Gastrocnemius medialis (tissue), 4 donors: Measurements from ENCODE around the gene GID8. TPM values are rescaled to one million over a fixed set of nuclear protein-coding genes. Genes with fewer than 3 reads are reported as not detected.

ENCODE experiments used
- ATAC-seq, 2 donors: fragments of 150-250 bp; one replicate each; pipeline ENCODE4 v1.9.1; 2016
- DNase-seq, 2 donors: peaks; one replicate each; pipeline ENCODE4 v3.0.0-alpha.2; 2019
- H3K27ac ChIP-seq, 4 donors: fragments of 200-600 bp; sonication (generic); 1 replicate in 1 of 4; 2 replicates in 3 of 4; pipeline ENCODE4 v1.5.1; 2016 to 2018; ENCODE audit warnings: mild to moderate bottlenecking in 2 of 4, moderate library complexity in 1 of 4
- H3K27me3 ChIP-seq, 3 donors: fragments of 200-600 bp; sonication (generic) in 2 of 3; 1 replicate in 1 of 3; 2 replicates in 2 of 3; pipeline versions ENCODE4 v1.5.1 to v1.6.0; 2016 to 2019; ENCODE audit warnings: mild to moderate bottlenecking in 1 of 3, moderate library complexity in 1 of 3
- H3K36me3 ChIP-seq, 2 donors: fragments of 200-600 bp; sonication (generic) in 1 of 2; one replicate each; pipeline ENCODE4 v1.5.1; 2017 to 2018
- H3K4me1 ChIP-seq, 2 donors: fragments of 200-600 bp; sonication (generic) in 1 of 2; one replicate each; pipeline ENCODE4 v1.5.1; 2016 to 2017; ENCODE audit warnings: mild to moderate bottlenecking in 2 of 2
- H3K4me3 ChIP-seq, 4 donors: fragments of 200-600 bp; sonication (generic) in 3 of 4; 1 replicate in 1 of 4; 2 replicates in 3 of 4; pipeline ENCODE4 v1.5.1; 2016 to 2019; ENCODE audit warnings: mild to moderate bottlenecking in 2 of 4
- H3K9me3 ChIP-seq, 3 donors: fragments of 200-600 bp; sonication (generic) in 2 of 3; 1 replicate in 1 of 3; 2 replicates in 2 of 3; pipeline ENCODE4 v1.5.1; 2016 to 2019
- POLR2A ChIP-seq, 2 donors: fragments of 450-650 bp; IDR thresholded peaks; one replicate each; pipeline ENCODE4 v1.6.1; 2017; ENCODE audit warnings: antibody characterized with exemption in 2 of 2, mild to moderate bottlenecking in 2 of 2, moderate library complexity in 2 of 2
- in situ Hi-C, 4 donors: fragments of 200-750 bp; cut with MboI; loops; one replicate each; pipeline versions ENCODE4 v1.15.0 to v1.8.0; 2017; ENCODE audit warnings: low sequenced_read_pairs in 4 of 4
- intact Hi-C: fragments of 100-400 bp; cut with DNase I; formaldehyde crosslinking; loops from one replicate; pipeline ENCODE4 v1.15.1; 2023; ENCODE audit warnings: low total_unique reads
- total RNA-seq, 4 donors: library from RNA; depleted of rRNA; stranded (reverse); fragments of >200 nt; gene quantifications; one replicate each; pipeline versions ENCODE4 v1.1.0 to v1.2.3, GENCODE V29; 2016
- TF ChIP-seq, protein P1 (sequence below), 5 experiments: fragments of 450-650 bp in 3 of 5; fragments of 200-600 bp in 2 of 5; sonication (generic) in 2 of 5; IDR thresholded peaks in 4 of 5; conservative IDR thresholded peaks in 1 of 5; 1 replicate in 4 of 5; 2 replicates in 1 of 5; pipeline ENCODE4 v1.5.1; 2016 to 2019; ENCODE audit warnings: antibody characterized with exemption in 5 of 5, mild to moderate bottlenecking in 3 of 5, moderate library complexity in 3 of 5

Gene GID8
- total RNA-seq, 4 donors from 2014 or later = 12.8 to 16.2 (median 13.5) TPM

DNA sequence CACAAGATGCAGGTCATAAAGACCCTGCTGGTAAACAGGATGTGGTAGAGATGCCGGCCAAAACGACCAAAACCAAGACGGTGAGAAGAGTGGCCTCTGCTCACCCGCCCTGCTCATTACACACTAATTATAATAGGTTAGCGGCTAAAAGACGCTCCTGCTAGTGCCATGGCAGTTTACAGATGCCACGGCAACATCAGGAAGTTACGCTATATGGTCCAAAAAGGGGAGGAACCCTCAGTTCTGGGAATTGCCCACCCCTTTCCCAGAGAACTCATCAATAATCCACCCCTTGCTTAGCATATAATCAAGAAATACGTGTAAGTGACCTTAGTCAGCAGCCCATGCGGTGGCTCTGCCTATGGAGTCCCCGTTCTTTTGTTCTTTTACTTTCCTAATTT, 51.3 kb downstream of the GID8 start:
- no peak overlapping the region for H3K27ac ChIP-seq
- H3K27me3 ChIP-seq = peaks cover 34 to 55% (median 45%) of the 10 kb centered on the region in 3 donors
- ATAC-seq = no peak
- H3K9me3 ChIP-seq = no peaks in the 10 kb centered on the region
- peak overlapping the region in 1 of 4 donors; percentile 25 for H3K4me3 ChIP-seq
- in situ Hi-C loops (no loop called here), intact Hi-C loops (loop anchor here (10.0 kb wide), 1 partner anchor 1106 kb away; no protein-coding TSS in a partner anchor)
- no peak for DNase-seq
- no peaks in the 10 kb centered on the region for H3K4me1 ChIP-seq
- H3K36me3 ChIP-seq = no peaks in the 10 kb centered on the region
- no peak for TF ChIP-seq POLR2A (IDR thresholded peaks at IDR 0.05)
- TF ChIP-seq, protein P1, sequence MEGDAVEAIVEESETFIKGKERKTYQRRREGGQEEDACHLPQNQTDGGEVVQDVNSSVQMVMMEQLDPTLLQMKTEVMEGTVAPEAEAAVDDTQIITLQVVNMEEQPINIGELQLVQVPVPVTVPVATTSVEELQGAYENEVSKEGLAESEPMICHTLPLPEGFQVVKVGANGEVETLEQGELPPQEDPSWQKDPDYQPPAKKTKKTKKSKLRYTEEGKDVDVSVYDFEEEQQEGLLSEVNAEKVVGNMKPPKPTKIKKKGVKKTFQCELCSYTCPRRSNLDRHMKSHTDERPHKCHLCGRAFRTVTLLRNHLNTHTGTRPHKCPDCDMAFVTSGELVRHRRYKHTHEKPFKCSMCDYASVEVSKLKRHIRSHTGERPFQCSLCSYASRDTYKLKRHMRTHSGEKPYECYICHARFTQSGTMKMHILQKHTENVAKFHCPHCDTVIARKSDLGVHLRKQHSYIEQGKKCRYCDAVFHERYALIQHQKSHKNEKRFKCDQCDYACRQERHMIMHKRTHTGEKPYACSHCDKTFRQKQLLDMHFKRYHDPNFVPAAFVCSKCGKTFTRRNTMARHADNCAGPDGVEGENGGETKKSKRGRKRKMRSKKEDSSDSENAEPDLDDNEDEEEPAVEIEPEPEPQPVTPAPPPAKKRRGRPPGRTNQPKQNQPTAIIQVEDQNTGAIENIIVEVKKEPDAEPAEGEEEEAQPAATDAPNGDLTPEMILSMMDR (IDR thresholded peaks at IDR 0.05 in 4 of 5, conservative IDR thresholded peaks at IDR 0.05 in 1 of 5) = no peak

DNA sequence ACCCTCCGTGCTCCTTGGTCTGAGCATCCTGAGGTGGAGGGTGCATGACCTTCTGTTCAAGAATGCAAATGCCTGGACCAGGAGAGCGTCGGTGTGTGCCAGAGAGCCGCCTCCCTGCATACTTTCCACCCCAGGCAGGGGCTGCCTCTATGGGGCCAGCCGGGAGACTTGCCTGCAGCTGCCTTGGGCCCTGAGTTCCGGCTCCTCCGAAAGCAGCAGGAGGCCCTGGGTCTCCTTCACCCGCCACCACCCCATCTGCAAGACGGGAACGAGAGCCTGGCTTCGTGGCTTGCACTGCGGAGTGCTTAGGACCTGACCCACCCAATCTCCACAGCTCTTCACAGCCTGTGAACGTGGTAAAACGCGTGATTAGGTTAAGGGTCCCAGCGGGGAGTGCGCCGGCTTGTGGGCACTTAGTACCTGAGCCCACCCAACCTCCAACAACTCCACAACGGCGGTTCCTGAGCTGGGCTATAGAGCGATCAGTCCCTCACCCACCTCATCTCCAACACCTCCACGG, 52.4 kb downstream of the GID8 start:
- Histone ChIP-seq H3K9me3 (no peaks in the 10 kb centered on the region), H3K4me3 (no peak overlapping the region), H3K27ac (no peak overlapping the region), H3K4me1 (no peaks in the 10 kb centered on the region), H3K36me3 (no peaks in the 10 kb centered on the region), H3K27me3 (peaks cover 32 to 50% (median 43%) of the 10 kb centered on the region in 3 donors)
- in situ Hi-C loops (no loop called here), intact Hi-C loops (no loop called here)
- TF ChIP-seq, protein P1 (IDR thresholded peaks at IDR 0.05 in 4 of 5, conservative IDR thresholded peaks at IDR 0.05 in 1 of 5) = no peak
- no peak for TF ChIP-seq POLR2A (IDR thresholded peaks at IDR 0.05)
- no peak for DNase-seq
- ATAC-seq = no peak

DNA sequence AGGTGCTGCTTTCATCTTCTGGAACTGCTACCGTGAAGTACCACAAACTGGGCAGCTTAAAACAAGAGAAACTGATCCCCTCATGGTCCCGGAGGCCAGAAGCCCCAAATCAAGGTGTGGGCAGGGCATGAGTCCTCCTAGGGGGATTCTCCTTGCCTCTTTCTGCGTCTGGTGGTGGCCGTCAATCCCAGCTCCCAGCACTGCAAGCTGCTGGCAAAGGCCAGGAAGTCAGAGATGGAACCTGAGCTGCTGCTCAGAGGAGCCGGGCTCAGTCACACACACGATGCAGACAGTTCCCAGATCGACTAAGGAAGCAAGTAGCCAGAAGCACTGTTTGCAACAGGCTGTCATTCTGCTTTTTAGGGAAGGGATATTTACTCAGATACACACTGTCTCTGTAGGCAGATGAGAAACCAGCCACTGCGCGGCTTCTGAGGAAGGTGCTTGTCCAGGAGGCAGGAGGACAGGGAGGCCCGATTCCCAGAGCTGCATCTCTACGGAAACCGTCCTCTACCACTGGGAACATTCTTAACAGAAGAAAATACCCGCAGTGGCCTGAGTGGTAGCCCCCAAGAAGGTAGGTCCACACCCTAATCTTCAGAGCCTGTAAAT, 53.4 kb downstream of the GID8 start:
- in situ Hi-C loops (no loop called here), intact Hi-C loops (no loop called here)
- TF ChIP-seq POLR2A (IDR thresholded peaks at IDR 0.05) = no peak
- TF ChIP-seq, protein P1 (IDR thresholded peaks at IDR 0.05 in 4 of 5, conservative IDR thresholded peaks at IDR 0.05 in 1 of 5) = no peak
- no peaks in the 10 kb centered on the region for H3K36me3 ChIP-seq
- no peaks in the 10 kb centered on the region for H3K4me1 ChIP-seq
- no peaks in the 10 kb centered on the region for H3K9me3 ChIP-seq
- H3K27me3 ChIP-seq = peaks cover 31 to 48% (median 39%) of the 10 kb centered on the region in 3 donors
- ATAC-seq (no peak), DNase-seq (no peak)
- H3K4me3 ChIP-seq = no peak overlapping the region
- H3K27ac ChIP-seq = no peak overlapping the region

DNA sequence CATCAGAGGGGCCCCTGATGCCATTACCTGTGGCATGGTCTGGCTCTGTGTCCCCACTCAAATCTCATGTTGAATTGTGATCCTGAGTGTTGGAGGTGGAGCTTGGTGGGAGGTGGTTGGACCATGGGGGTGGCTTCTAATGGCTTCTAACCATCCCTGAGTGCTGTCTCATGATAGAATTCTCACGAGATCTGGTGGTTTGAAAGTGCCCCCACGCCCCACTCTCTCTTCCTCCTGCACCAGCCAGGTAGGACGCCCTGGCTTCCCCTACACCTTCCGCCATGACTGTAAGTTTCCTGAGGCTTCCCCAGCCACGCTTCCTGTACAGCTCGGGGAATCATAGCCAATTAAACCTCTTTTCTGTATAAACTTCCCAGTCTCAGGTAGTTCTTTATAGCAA, 53.9 kb downstream of the GID8 start:
- H3K36me3 ChIP-seq = no peaks in the 10 kb centered on the region
- no peak overlapping the region for H3K4me3 ChIP-seq
- no peaks in the 10 kb centered on the region for H3K9me3 ChIP-seq
- DNase-seq (no peak), ATAC-seq (no peak)
- in situ Hi-C loops = no loop called here
- TF ChIP-seq, protein P1 (IDR thresholded peaks at IDR 0.05 in 4 of 5, conservative IDR thresholded peaks at IDR 0.05 in 1 of 5) = no peak
- no peak for TF ChIP-seq POLR2A (IDR thresholded peaks at IDR 0.05)
- peaks cover 34 to 47% (median 39%) of the 10 kb centered on the region in 3 donors for H3K27me3 ChIP-seq
- intact Hi-C loops = no loop called here
- H3K4me1 ChIP-seq = no peaks in the 10 kb centered on the region
- no peak overlapping the region for H3K27ac ChIP-seq
